PC-3 (cell line): Measurements from ENCODE around the gene CYB5B.

Experiments
- CTCF ChIP-seq: fragments of 300-600 bp; sonication (generic); conservative IDR thresholded peaks from 2 replicates; pipeline ENCODE4 v1.5.1; 2017; ENCODE audit warnings: antibody characterized with exemption, low read depth, mild to moderate bottlenecking, low read length
- EZH2 ChIP-seq: fragments of 300-600 bp; sonication (generic); IDR thresholded peaks from one replicate; pipeline ENCODE4 v1.6.1; 2017; ENCODE audit warnings: antibody characterized with exemption, mild to moderate bottlenecking, low read length; ENCODE audit not compliant: unreplicated experiment
- EZH2phosphoT487 ChIP-seq: fragments of 300-600 bp; sonication (generic); IDR thresholded peaks from 2 replicates; pipeline ENCODE4 v1.6.1; 2018; ENCODE audit warnings: mild to moderate bottlenecking, antibody characterized with exemption, low read length, borderline replicate concordance

- TF ChIP-seq CTCF: no peak
- no peak for TF ChIP-seq EZH2
- no peak for TF ChIP-seq EZH2phosphoT487
Measured at GRCh38 chr16:69444873-69445517, 20.6 kb downstream of the CYB5B start.
